ENCODE data around the gene BEX2.

The BEX2 gene

GRCh38 chrX:103274284-103274683, 36.5 kb downstream of the BEX2 start:
- no peak for DNase-seq (ENCODE audit: low read depth in 4 of 4, low spot score in 1 of 4)

All from stimulated activated CD4-positive, alpha-beta T cell treated with anti-CD3 and anti-CD28 coated beads, Interleukin-1b, Interleukin-23, amount 100 ng/mL, for 24 hours (primary cell).